Fibroblast of the aortic adventitia (primary cell): ENCODE data around the gene RNF214. TPM values are rescaled to one million over a fixed set of nuclear protein-coding genes. Genes with fewer than 3 reads are reported as not detected.

Experiments used
- DNase-seq: peaks from one replicate; pipeline ENCODE4 v3.0.0-alpha.2; 2010; ENCODE audit warnings: low read depth
- H3K4me3 ChIP-seq: 2 replicates; pipeline ENCODE4 v1.5.1; 2011; ENCODE audit warnings: low read depth, mild to moderate bottlenecking, control low read depth, low read length, moderate library complexity
- CTCF ChIP-seq: IDR thresholded peaks from 2 replicates; pipeline ENCODE4 v1.5.1; 2011; ENCODE audit warnings: mild to moderate bottlenecking, low read length, control low read depth, inconsistent platforms; ENCODE audit not compliant: insufficient read depth
- small RNA-seq: library from RNA; depleted of rRNA; stranded (forward); fragments of <200 nt; gene quantifications from one replicate; pipeline ENCODE3, GENCODE V24; 2012
- total RNA-seq: library from RNA; depleted of rRNA; stranded (reverse); fragments of >200 nt; gene quantifications from 2 replicates; pipeline ENCODE4 v1.2.3, GENCODE V29; 2012; ENCODE audit warnings: low replicate concordance

The RNF214 gene
- total RNA-seq, 1 donor: 19.3 TPM

GRCh38 chr11:117332843-117333242 is 100.4 kb downstream of the RNF214 start:
- TF ChIP-seq CTCF: no peak
- no peak for DNase-seq

GRCh38 chr11:117333917-117334316 is 101.4 kb downstream of the RNF214 start:
- TF ChIP-seq CTCF: no peak
- DNase-seq: no peak
- no peak overlapping the region for H3K4me3 ChIP-seq

More at GRCh38 chr11:117332843-117333242, 100.4 kb downstream of the RNF214 start:
- no peak overlapping the region for H3K4me3 ChIP-seq

GRCh38 chr11:117334896-117335295 is 102.4 kb downstream of the RNF214 start:
- H3K4me3 ChIP-seq: no peak overlapping the region
- DNase-seq: no peak
- TF ChIP-seq CTCF: no peak

GRCh38 chr11:117335399-117335798 is 102.9 kb downstream of the RNF214 start:
- DNase-seq: no peak
- no peak for TF ChIP-seq CTCF
- no peak overlapping the region for H3K4me3 ChIP-seq

Small RNA genes lying within 50 kb of the gene (small RNA-seq; reads per million reads assigned to genes)
- gene RF00564: not detected

Other genes starting within 250 kb of the RNF214 start
- gene SIK3, start 134.2 kb upstream of the RNF214 start, total RNA-seq: 12.8 and 18.4 TPM in 2 replicates
- gene PAFAH1B2, start 88.4 kb upstream of the RNF214 start, total RNA-seq: 161 and 328 TPM in 2 replicates
- gene SIDT2, start 53.9 kb upstream of the RNF214 start, total RNA-seq: 8.6 and 12.9 TPM in 2 replicates
- 369 and 631 TPM in 2 replicates for gene TAGLN, start 33.3 kb upstream of the RNF214 start, total RNA-seq
- 42.6 and 46.3 TPM in 2 replicates for gene PCSK7, start 598 bp upstream of the RNF214 start, total RNA-seq
- gene BACE1-AS, start 58.7 kb downstream of the RNF214 start, total RNA-seq: 5.1 and 8.5 TPM in 2 replicates
- 33.4 and 50.0 TPM in 2 replicates for gene BACE1, start 83.6 kb downstream of the RNF214 start, total RNA-seq
- 36.4 and 38.5 TPM in 2 replicates for gene CEP164, start 95.2 kb downstream of the RNF214 start, total RNA-seq